GM12878 (cell line): Measurements from ENCODE around the gene B3GAT1. TPM values are rescaled to one million over a fixed set of nuclear protein-coding genes. Genes with fewer than 3 reads are reported as not detected.

ENCODE experiments used
- ATAC-seq: fragments of 200-7000 bp; cut with Tn5 transposase; 3 replicates; pipeline ENCODE4 v1.9.1; 2020; ENCODE audit warnings: mild to moderate bottlenecking, moderate library complexity
- BruUV-seq: library from RNA; stranded (reverse); fragments of 400-500 nt; replicated peaks from 2 replicates; lab custom pipeline; 2021; lab: Mats Ljungman, UMichigan
- CTCF ChIA-PET: fragments of 300-600 bp; sonication (Branson Sonifier 250); formaldehyde crosslinking; extraction: SDS; loops from one replicate; lab custom pipeline; 2021; ENCODE audit warnings: inconsistent platforms; lab: Yijun Ruan, JAX
- POLR2A ChIA-PET: fragments of 350-600 bp; formaldehyde crosslinking; extraction: SDS; loops from one replicate; lab custom pipeline; 2021; ENCODE audit warnings: inconsistent platforms; lab: Charles Lee
- RAD21 ChIA-PET: fragments of 300-600 bp; sonication (Branson Sonifier 250); formaldehyde crosslinking; loops from one replicate; lab custom pipeline; 2023; ENCODE audit warnings: antibody characterized with exemption; ENCODE audit not compliant: unreplicated experiment; lab: Charles Lee
- SMC1A ChIA-PET: fragments of 300-600 bp; sonication (Branson Sonifier 250); formaldehyde crosslinking; loops from one replicate; lab custom pipeline; 2023; ENCODE audit not compliant: unreplicated experiment, uncharacterized antibody; lab: Charles Lee
- DNase-seq: peaks from one replicate; pipeline ENCODE4 v3.0.0-alpha.2; 2011; ENCODE audit warnings: low read depth, low spot score
- FAIRE-seq: peaks from 3 replicates; lab custom pipeline; 2011; peaks lifted over from hg19 to GRCh38; lab: Jason Lieb, UNC
- H2AFZ ChIP-seq: 2 replicates; pipeline ENCODE4 v1.6.0; 2011; ENCODE audit warnings: low read depth, low read length, control low read depth; ENCODE audit not compliant: control insufficient read depth
- H3K27ac ChIP-seq: 2 replicates; pipeline ENCODE4 v1.5.1; 2011; ENCODE audit warnings: control low read depth; ENCODE audit not compliant: control insufficient read depth, insufficient read depth
- H3K27me3 ChIP-seq, 2 experiments: replicated peaks in 1 of 2; 2 replicates each; pipeline versions ENCODE4 v1.6.0 to v1.6.1; 2011; ENCODE audit warnings: low read length in 1 of 2; ENCODE audit not compliant: control insufficient read depth in 2 of 2, insufficient read depth in 2 of 2
- H3K36me3 ChIP-seq, 2 experiments: 2 replicates each; pipeline ENCODE4 v1.5.1; 2011; ENCODE audit warnings: low read length in 1 of 2; ENCODE audit not compliant: control insufficient read depth in 2 of 2, insufficient read depth in 2 of 2
- H3K4me1 ChIP-seq: 2 replicates; pipeline ENCODE4 v1.6.1; 2011; ENCODE audit warnings: mild to moderate bottlenecking, low read length, moderate library complexity, mixed read lengths; ENCODE audit not compliant: control insufficient read depth, insufficient read depth
- H3K4me2 ChIP-seq: 2 replicates; pipeline ENCODE4 v1.6.0; 2011; ENCODE audit warnings: control low read depth; ENCODE audit not compliant: control insufficient read depth, insufficient read depth
- H3K4me3 ChIP-seq: fragments of 200-600 bp; sonication (generic); 2 replicates; pipeline ENCODE4 v1.5.1; 2016
- H3K79me2 ChIP-seq: 2 replicates; pipeline ENCODE4 v1.6.0; 2011; ENCODE audit warnings: low read length; ENCODE audit not compliant: control insufficient read depth, insufficient read depth
- H3K9ac ChIP-seq: 2 replicates; pipeline ENCODE4 v1.8.0; 2011; ENCODE audit warnings: low read length, control low read depth, mixed read lengths; ENCODE audit not compliant: control insufficient read depth, insufficient read depth
- H3K9me3 ChIP-seq: replicated peaks from 3 replicates; pipeline ENCODE4 v1.5.1; 2011; ENCODE audit warnings: mild to moderate bottlenecking, low read length; ENCODE audit not compliant: control insufficient read depth, insufficient read depth
- H4K20me1 ChIP-seq: 2 replicates; pipeline ENCODE4 v1.6.0; 2011; ENCODE audit not compliant: control insufficient read depth, insufficient read depth
- DPF2 ChIP-seq: fragments of 450-650 bp; IDR thresholded peaks from 2 replicates; pipeline ENCODE4 v1.6.1; 2017; ENCODE audit warnings: mild to moderate bottlenecking
- PML ChIP-seq: IDR thresholded peaks from 2 replicates; pipeline ENCODE4 v1.6.1; 2012; ENCODE audit warnings: low read length, inconsistent platforms
- TCF3 ChIP-seq: IDR thresholded peaks from 2 replicates; pipeline ENCODE4 v1.6.1; 2012; ENCODE audit warnings: low read depth, mild to moderate bottlenecking, low read length, borderline replicate concordance; ENCODE audit not compliant: insufficient read depth
- ZNF217 ChIP-seq: fragments of 450-650 bp; IDR thresholded peaks from 2 replicates; pipeline ENCODE4 v1.6.1; 2017; ENCODE audit warnings: antibody characterized with exemption, mild to moderate bottlenecking
- WGBS: methylation state at CpG from one replicate; pipeline ENCODE4 v1.1.6; 2016; ENCODE audit warnings: low lambda C conversion rate; ENCODE audit not compliant: insufficient replicate concordance, insufficient coverage; ENCODE audit errors: missing lambda C conversion rate; 5-methylcytosine and 5-hydroxymethylcytosine counted together
- in situ Hi-C: fragments of 300-500 bp; cut with MboI; formaldehyde crosslinking; loops from 9 replicates; pipeline ENCODE4 v1.14.3; 2018; ENCODE audit warnings: mixed read lengths
- intact Hi-C: fragments of 100-400 bp; cut with micrococcal nuclease; formaldehyde crosslinking; loops from one replicate; pipeline ENCODE4 v1.14.2; 2022; ENCODE audit not compliant: unreplicated experiment
- polyA plus RNA-seq, 11 experiments: library from polyadenylated mRNA; depleted of rRNA in 4 of 11; unstranded in 6 of 11; stranded (reverse) in 5 of 11; fragments of >200 nt; fragmentation: Nextera tagmentation in 4 of 11; fragmentation: Illumina TruSeq in 1 of 11; extraction: Ambion mirVana in 4 of 11; extraction: Trizol in 1 of 11; gene quantifications; 1 replicate in 1 of 11; 2 replicates in 10 of 11; pipeline versions ENCODE4 v1.2.1 to v1.2.3, GENCODE V29; 2011 to 2016; ENCODE audit warnings: inconsistent platforms in 2 of 11, missing spikeins in 2 of 11, low read depth in 1 of 11
- total RNA-seq, 4 experiments: library from RNA; depleted of rRNA in 3 of 4; stranded (reverse); fragments of >200 nt in 3 of 4; fragmentation: Illumina TruSeq in 1 of 4; extraction: Trizol in 1 of 4; gene quantifications; 2 replicates each; pipeline versions ENCODE4 v1.2.1 to v1.2.3, GENCODE V29; 2013 to 2021
- TF ChIP-seq, protein P1 (sequence below): fragments of 450-650 bp; IDR thresholded peaks from 2 replicates; pipeline ENCODE4 v1.6.1; 2017; ENCODE audit warnings: mild to moderate bottlenecking, moderate library complexity
- TF ChIP-seq, protein P2 (sequence below): IDR thresholded peaks from 2 replicates; pipeline ENCODE4 v1.6.1; 2011; ENCODE audit warnings: low read depth, mild to moderate bottlenecking, low read length, moderate library complexity, borderline replicate concordance; ENCODE audit errors: extremely low read depth
- TF ChIP-seq, protein P3 (sequence below): fragments of 450-650 bp; IDR thresholded peaks from 2 replicates; pipeline ENCODE4 v1.6.1; 2018; ENCODE audit warnings: borderline replicate concordance, mild to moderate bottlenecking; ENCODE audit not compliant: partially characterized antibody

The B3GAT1 gene
- total and polyA plus RNA-seq, 10 of the 15 experiments (the other 5 are each of a cell fraction or from before 2014, with no cell fraction given), result 0.05 TPM; not detected in 9

DNA sequence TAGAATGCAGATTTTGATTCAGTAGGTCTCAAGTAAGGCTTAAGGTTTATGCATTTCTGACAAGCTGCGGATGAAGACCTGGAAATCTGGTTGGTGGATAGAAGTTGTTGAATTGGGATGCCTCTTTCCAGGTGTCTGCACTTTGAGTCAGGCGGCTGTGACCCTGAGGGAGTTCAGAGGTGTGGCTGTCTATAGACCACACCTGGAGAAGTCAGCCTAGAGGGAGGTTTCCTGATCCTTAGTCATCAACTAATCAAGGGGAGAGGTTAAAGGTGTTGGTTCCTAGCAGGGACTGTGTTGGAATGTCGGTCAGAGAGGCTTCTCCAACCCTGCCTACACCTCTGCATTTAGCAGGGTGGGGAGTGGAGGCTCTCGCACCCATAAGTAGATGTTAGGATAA, 72.3 kb downstream of the B3GAT1 start:
- in situ Hi-C loops (no loop called here), intact Hi-C loops (no loop called here)
- H3K4me2 ChIP-seq, result no peak overlapping the region
- DNase-seq (no peak), ATAC-seq (no peak), FAIRE-seq (no peak)
- H3K27me3 ChIP-seq, result no peaks in the 10 kb centered on the region; a peak in 2 of 4 replicates
- CTCF ChIA-PET, result no interaction called here
- H3K9ac ChIP-seq, result no peak overlapping the region
- H4K20me1 ChIP-seq, result no peaks in the 10 kb centered on the region; the same call in 1 of the 2 replicates
- no peaks in the 10 kb centered on the region for H3K4me1 ChIP-seq
- H3K79me2 ChIP-seq, result no peaks in the 10 kb centered on the region
- SMC1A ChIA-PET, result no interaction called here
- POLR2A ChIA-PET, result no interaction called here
- no peak overlapping the region for H3K27ac ChIP-seq
- no peaks in the 10 kb centered on the region for H3K36me3 ChIP-seq
- RAD21 ChIA-PET, result no interaction called here
- BruUV-seq, result no TSS peak
- no peak overlapping the region for H2AFZ ChIP-seq
- WGBS, result 44% methylated on average over 4 of the region's 4 CpGs
- TF ChIP-seq, protein P1, sequence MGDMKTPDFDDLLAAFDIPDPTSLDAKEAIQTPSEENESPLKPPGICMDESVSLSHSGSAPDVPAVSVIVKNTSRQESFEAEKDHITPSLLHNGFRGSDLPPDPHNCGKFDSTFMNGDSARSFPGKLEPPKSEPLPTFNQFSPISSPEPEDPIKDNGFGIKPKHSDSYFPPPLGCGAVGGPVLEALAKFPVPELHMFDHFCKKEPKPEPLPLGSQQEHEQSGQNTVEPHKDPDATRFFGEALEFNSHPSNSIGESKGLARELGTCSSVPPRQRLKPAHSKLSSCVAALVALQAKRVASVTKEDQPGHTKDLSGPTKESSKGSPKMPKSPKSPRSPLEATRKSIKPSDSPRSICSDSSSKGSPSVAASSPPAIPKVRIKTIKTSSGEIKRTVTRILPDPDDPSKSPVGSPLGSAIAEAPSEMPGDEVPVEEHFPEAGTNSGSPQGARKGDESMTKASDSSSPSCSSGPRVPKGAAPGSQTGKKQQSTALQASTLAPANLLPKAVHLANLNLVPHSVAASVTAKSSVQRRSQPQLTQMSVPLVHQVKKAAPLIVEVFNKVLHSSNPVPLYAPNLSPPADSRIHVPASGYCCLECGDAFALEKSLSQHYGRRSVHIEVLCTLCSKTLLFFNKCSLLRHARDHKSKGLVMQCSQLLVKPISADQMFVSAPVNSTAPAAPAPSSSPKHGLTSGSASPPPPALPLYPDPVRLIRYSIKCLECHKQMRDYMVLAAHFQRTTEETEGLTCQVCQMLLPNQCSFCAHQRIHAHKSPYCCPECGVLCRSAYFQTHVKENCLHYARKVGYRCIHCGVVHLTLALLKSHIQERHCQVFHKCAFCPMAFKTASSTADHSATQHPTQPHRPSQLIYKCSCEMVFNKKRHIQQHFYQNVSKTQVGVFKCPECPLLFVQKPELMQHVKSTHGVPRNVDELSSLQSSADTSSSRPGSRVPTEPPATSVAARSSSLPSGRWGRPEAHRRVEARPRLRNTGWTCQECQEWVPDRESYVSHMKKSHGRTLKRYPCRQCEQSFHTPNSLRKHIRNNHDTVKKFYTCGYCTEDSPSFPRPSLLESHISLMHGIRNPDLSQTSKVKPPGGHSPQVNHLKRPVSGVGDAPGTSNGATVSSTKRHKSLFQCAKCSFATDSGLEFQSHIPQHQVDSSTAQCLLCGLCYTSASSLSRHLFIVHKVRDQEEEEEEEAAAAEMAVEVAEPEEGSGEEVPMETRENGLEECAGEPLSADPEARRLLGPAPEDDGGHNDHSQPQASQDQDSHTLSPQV, result no peak
- no peak for TF ChIP-seq ZNF217
- TF ChIP-seq, protein P2, sequence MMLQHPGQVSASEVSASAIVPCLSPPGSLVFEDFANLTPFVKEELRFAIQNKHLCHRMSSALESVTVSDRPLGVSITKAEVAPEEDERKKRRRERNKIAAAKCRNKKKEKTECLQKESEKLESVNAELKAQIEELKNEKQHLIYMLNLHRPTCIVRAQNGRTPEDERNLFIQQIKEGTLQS, result no peak
- TF ChIP-seq PML, result no peak
- TF ChIP-seq DPF2, result no peak
- TF ChIP-seq, protein P3, sequence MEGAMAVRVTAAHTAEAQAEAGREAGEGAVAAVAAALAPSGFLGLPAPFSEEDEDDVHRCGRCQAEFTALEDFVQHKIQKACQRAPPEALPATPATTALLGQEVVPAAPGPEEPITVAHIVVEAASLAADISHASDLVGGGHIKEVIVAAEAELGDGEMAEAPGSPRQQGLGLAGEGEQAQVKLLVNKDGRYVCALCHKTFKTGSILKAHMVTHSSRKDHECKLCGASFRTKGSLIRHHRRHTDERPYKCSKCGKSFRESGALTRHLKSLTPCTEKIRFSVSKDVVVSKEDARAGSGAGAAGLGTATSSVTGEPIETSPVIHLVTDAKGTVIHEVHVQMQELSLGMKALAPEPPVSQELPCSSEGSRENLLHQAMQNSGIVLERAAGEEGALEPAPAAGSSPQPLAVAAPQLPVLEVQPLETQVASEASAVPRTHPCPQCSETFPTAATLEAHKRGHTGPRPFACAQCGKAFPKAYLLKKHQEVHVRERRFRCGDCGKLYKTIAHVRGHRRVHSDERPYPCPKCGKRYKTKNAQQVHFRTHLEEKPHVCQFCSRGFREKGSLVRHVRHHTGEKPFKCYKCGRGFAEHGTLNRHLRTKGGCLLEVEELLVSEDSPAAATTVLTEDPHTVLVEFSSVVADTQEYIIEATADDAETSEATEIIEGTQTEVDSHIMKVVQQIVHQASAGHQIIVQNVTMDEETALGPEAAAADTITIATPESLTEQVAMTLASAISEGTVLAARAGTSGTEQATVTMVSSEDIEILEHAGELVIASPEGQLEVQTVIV, result no peak
- TF ChIP-seq TCF3, result no peak
- H3K9me3 ChIP-seq, result no peaks in the 10 kb centered on the region
- no peak overlapping the region for H3K4me3 ChIP-seq
